Measurements from ENCODE around the gene RRP12. TPM values are rescaled to one million over a fixed set of nuclear protein-coding genes. Genes with fewer than 3 reads are reported as not detected.

RRP12 gene
- total and polyA plus RNA-seq, 2 donors (not counting 3 experiments of a cell fraction or from before 2014, with no cell fraction given): 13.6 to 35.8 TPM

DNA sequence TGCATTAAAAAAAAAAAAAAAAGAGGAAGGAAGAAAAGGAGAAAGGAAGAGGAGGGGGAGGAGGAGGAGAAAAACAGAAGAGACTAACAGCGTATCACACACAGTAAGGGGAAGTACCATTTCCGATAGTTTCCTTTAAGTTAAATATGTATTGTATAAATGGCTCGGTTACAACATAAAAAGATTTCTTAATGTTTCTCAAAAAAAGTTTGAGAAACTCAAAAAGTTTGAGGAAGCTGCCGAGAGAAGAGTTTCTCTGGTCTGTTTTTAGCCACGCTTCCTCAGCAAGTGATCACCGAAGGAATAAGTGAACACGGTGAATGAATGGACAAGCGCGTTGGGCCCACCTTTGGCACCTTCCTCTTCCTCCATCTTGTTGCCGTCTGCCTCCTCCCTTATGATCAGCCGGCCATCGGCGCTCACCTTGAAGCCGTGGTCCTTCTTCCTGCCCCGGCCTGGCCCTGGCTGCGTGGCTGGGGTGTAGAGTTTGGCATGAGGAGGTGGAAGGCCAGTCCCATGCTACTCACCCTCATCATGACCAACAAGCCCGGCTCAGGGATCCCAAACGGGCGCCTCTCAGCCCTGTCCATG lies 35.3 kb downstream of the RRP12 start:
- Histone ChIP-seq H3K4me3 (replicated peaks in 1 of 3; ENCODE audit: insufficient read depth in 1 of 3, low read depth in 1 of 3, low read length in 3 of 3) (no peak overlapping the region), H3K9ac (replicated peaks; ENCODE audit: extremely low read depth, insufficient read depth, low read length) (no peak overlapping the region), H3K27me3 (ENCODE audit: control insufficient read depth in 2 of 2, insufficient read depth in 2 of 2, low read length in 2 of 2) (no peaks in the 10 kb centered on the region), H3K9me1 (replicated peaks; ENCODE audit: control insufficient read depth, extremely low read depth, insufficient read depth, low read length) (no peaks in the 10 kb centered on the region), H3K4me2 (ENCODE audit: insufficient read depth, low read length) (no peak overlapping the region), H3K27ac (ENCODE audit: insufficient read depth, low read depth, low read length) (no peak overlapping the region), H3K4me1 (ENCODE audit: control insufficient read depth, extremely low read depth, insufficient read depth, low read length) (peaks cover 3% of the 10 kb centered on the region), H3K79me2 (ENCODE audit: control insufficient read depth, insufficient read depth, low read length) (no peaks in the 10 kb centered on the region), H3K9me3 (replicated peaks; ENCODE audit: control insufficient read depth, insufficient read depth, low read length) (no peaks in the 10 kb centered on the region), H4K20me1 (replicated peaks; ENCODE audit: control insufficient read depth, extremely low read depth, insufficient read depth, low read length) (no peaks in the 10 kb centered on the region), H3K36me3 (ENCODE audit: control insufficient read depth in 2 of 2, extremely low read depth in 1 of 2, insufficient read depth in 2 of 2, low read length in 2 of 2) (peaks cover 0 to 24% of the 10 kb centered on the region in 2 experiments), H2AFZ (ENCODE audit: low read depth, low read length) (no peak overlapping the region)
- ChIA-PET CTCF (interaction anchor here (1.0 to 1.5 kb wide), 4 partner anchors 8 to 293 kb away, joined by 3 to 4 read pairs (median 4); no protein-coding TSS in a partner anchor), POLR2A (interaction anchor here (0.7 kb wide), 2 partner anchors 29 to 35 kb away, joined by 4 to 5 read pairs; no protein-coding TSS in a partner anchor)
- DNase-seq (ENCODE audit: low read depth, low spot score): peak; percentile 24
- TF ChIP-seq EZH2 (IDR thresholded peaks at IDR 0.05; ENCODE audit: borderline replicate concordance, low read depth, low read length, severe bottlenecking) (no peak), GATA2 (IDR thresholded peaks at IDR 0.05; ENCODE audit: insufficient read depth, insufficient read length, low read depth, low read length) (no peak), POLR2A (IDR thresholded peaks at IDR 0.05; ENCODE audit: low read depth, low read length) (no peak), FOS (IDR thresholded peaks at IDR 0.05; ENCODE audit: borderline replicate concordance, insufficient read depth, low read length) (no peak)
- intact Hi-C loops (cut with micrococcal nuclease): no loop called here
- no TSS peak for BruUV-seq (replicated peaks)
- FAIRE-seq: peak; percentile 57
- dilution Hi-C loops (cut with MboI; ENCODE audit: extremely low pct_ligation_motif_present, low sequenced_read_pairs): no loop called here

DNA sequence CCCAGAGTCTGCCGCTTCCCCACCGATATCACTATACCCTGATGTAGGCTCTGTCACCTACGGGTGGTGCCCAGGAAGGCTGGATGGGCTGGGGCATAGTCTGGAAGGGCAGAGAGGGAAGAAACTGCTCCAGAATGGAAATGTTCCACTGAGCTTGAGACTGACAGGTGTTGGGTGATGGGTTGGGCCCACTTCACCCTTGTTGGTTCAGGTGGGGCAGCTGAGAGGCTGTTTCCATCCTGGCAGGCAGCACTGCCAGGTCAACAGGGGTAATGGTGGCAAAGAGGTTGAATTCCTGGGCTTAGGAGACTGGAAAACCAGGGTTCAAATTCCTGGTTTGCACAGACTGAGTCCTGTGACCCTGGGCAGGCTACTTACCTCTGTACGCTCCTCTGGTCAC lies 38.1 kb downstream of the RRP12 start:
- DNase-seq (ENCODE audit: low read depth, low spot score) (no peak), FAIRE-seq (no peak)
- no peaks in the 10 kb centered on the region for H3K9me3 ChIP-seq (replicated peaks; ENCODE audit: control insufficient read depth, insufficient read depth, low read length)
- no peak overlapping the region for H2AFZ ChIP-seq (ENCODE audit: low read depth, low read length)
- no peak overlapping the region for H3K4me2 ChIP-seq (ENCODE audit: insufficient read depth, low read length)
- no peak overlapping the region for H3K4me3 ChIP-seq (replicated peaks in 1 of 3; ENCODE audit: insufficient read depth in 1 of 3, low read depth in 1 of 3, low read length in 3 of 3)
- no peak overlapping the region for H3K9ac ChIP-seq (replicated peaks; ENCODE audit: extremely low read depth, insufficient read depth, low read length)
- peaks cover 3% of the 10 kb centered on the region for H3K4me1 ChIP-seq (ENCODE audit: control insufficient read depth, extremely low read depth, insufficient read depth, low read length)
- no peak overlapping the region for H3K27ac ChIP-seq (ENCODE audit: insufficient read depth, low read depth, low read length)
- H3K79me2 ChIP-seq (ENCODE audit: control insufficient read depth, insufficient read depth, low read length): no peaks in the 10 kb centered on the region
- no TSS peak for BruUV-seq (replicated peaks)
- H3K36me3 ChIP-seq (ENCODE audit: control insufficient read depth in 2 of 2, extremely low read depth in 1 of 2, insufficient read depth in 2 of 2, low read length in 2 of 2): peaks cover 0 to 14% of the 10 kb centered on the region in 2 experiments
- no peaks in the 10 kb centered on the region for H3K27me3 ChIP-seq (ENCODE audit: control insufficient read depth in 2 of 2, insufficient read depth in 2 of 2, low read length in 2 of 2)
- intact Hi-C loops (cut with micrococcal nuclease) (no loop called here), dilution Hi-C loops (cut with MboI; ENCODE audit: extremely low pct_ligation_motif_present, low sequenced_read_pairs) (no loop called here)
- ChIA-PET POLR2A (no interaction called here), CTCF (interaction anchor here (1.7 kb wide), 1 partner anchor 290 kb away, joined by 4 read pairs; no protein-coding TSS in a partner anchor)
- TF ChIP-seq FOS (IDR thresholded peaks at IDR 0.05; ENCODE audit: borderline replicate concordance, insufficient read depth, low read length) (no peak), POLR2A (IDR thresholded peaks at IDR 0.05; ENCODE audit: low read depth, low read length) (no peak), EZH2 (IDR thresholded peaks at IDR 0.05; ENCODE audit: borderline replicate concordance, low read depth, low read length, severe bottlenecking) (no peak), POLR2AphosphoS5 (IDR thresholded peaks at IDR 0.05; ENCODE audit: insufficient read depth, low read depth, low read length) (no peak), JUN (IDR thresholded peaks at IDR 0.05; ENCODE audit: borderline replicate concordance, insufficient read depth, insufficient read length, low read depth) (no peak), MYC (IDR thresholded peaks at IDR 0.05; ENCODE audit: low read depth, low read length) (no peak), GATA2 (IDR thresholded peaks at IDR 0.05; ENCODE audit: insufficient read depth, insufficient read length, low read depth, low read length) (no peak)
- TF ChIP-seq, protein P1, sequence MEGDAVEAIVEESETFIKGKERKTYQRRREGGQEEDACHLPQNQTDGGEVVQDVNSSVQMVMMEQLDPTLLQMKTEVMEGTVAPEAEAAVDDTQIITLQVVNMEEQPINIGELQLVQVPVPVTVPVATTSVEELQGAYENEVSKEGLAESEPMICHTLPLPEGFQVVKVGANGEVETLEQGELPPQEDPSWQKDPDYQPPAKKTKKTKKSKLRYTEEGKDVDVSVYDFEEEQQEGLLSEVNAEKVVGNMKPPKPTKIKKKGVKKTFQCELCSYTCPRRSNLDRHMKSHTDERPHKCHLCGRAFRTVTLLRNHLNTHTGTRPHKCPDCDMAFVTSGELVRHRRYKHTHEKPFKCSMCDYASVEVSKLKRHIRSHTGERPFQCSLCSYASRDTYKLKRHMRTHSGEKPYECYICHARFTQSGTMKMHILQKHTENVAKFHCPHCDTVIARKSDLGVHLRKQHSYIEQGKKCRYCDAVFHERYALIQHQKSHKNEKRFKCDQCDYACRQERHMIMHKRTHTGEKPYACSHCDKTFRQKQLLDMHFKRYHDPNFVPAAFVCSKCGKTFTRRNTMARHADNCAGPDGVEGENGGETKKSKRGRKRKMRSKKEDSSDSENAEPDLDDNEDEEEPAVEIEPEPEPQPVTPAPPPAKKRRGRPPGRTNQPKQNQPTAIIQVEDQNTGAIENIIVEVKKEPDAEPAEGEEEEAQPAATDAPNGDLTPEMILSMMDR (IDR thresholded peaks at IDR 0.05; ENCODE audit: extremely low read depth in 1 of 2, insufficient read depth in 1 of 2, low read depth in 1 of 2, low read length in 2 of 2): no peak
- TF ChIP-seq, protein P2, sequence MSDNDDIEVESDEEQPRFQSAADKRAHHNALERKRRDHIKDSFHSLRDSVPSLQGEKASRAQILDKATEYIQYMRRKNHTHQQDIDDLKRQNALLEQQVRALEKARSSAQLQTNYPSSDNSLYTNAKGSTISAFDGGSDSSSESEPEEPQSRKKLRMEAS (IDR thresholded peaks at IDR 0.05; ENCODE audit: insufficient read depth, insufficient read length): no peak
- H4K20me1 ChIP-seq (replicated peaks; ENCODE audit: control insufficient read depth, extremely low read depth, insufficient read depth, low read length): no peaks in the 10 kb centered on the region
- H3K9me1 ChIP-seq (replicated peaks; ENCODE audit: control insufficient read depth, extremely low read depth, insufficient read depth, low read length): no peaks in the 10 kb centered on the region

Measured in endothelial cell of umbilical vein (primary cell).